PC-9 (cell line): ENCODE data around the gene EMC10.
"Not testable (repeated sequence)": the region's sequence is repeated elsewhere in the genome, so short reads cannot be mapped to it uniquely, and the experiment has no call there.

Source experiments
- EZH2 ChIP-seq: fragments of 200-600 bp; sonication (generic); IDR thresholded peaks from 2 replicates; pipeline ENCODE4 v1.8.0; 2017; ENCODE audit warnings: antibody characterized with exemption, low read depth
- TF ChIP-seq, protein P1 (sequence below): fragments of 200-600 bp; sonication (generic); conservative IDR thresholded peaks from 2 replicates; pipeline ENCODE4 v1.6.1; 2017; ENCODE audit warnings: mixed run types, antibody characterized with exemption, mild to moderate bottlenecking, moderate library complexity

DNA sequence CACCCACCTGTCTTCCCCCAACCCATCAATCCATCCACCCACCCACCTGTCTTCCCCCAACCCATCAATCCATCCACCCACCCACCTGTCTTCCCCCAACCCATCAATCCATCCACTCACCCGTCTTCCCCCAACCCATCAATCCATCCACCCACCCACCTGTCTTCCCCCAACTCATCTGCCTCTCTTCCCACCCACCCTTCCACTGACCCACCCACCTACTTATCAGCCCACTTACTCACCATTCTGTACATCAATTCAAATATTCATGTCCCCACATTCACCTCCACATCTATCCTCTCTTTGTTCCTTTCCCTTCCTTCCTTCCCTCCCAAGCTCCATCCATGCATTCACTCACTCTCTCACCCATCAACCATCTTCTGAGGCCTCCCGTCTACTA is 37.2 kb upstream of the EMC10 start:
- TF ChIP-seq, protein P1, sequence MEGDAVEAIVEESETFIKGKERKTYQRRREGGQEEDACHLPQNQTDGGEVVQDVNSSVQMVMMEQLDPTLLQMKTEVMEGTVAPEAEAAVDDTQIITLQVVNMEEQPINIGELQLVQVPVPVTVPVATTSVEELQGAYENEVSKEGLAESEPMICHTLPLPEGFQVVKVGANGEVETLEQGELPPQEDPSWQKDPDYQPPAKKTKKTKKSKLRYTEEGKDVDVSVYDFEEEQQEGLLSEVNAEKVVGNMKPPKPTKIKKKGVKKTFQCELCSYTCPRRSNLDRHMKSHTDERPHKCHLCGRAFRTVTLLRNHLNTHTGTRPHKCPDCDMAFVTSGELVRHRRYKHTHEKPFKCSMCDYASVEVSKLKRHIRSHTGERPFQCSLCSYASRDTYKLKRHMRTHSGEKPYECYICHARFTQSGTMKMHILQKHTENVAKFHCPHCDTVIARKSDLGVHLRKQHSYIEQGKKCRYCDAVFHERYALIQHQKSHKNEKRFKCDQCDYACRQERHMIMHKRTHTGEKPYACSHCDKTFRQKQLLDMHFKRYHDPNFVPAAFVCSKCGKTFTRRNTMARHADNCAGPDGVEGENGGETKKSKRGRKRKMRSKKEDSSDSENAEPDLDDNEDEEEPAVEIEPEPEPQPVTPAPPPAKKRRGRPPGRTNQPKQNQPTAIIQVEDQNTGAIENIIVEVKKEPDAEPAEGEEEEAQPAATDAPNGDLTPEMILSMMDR, result not testable (repeated sequence)
- TF ChIP-seq EZH2, result not testable (repeated sequence)
